ENCODE measurements around the gene PAK4. TPM values are rescaled to one million over a fixed set of nuclear protein-coding genes. Genes with fewer than 3 reads are reported as not detected.

The PAK4 gene
- total and polyA plus RNA-seq, 9 of the 15 experiments (the other 6 are each of a cell fraction or from before 2014, with no cell fraction given): 0.21 to 33.5 (median 5.8) TPM

DNA sequence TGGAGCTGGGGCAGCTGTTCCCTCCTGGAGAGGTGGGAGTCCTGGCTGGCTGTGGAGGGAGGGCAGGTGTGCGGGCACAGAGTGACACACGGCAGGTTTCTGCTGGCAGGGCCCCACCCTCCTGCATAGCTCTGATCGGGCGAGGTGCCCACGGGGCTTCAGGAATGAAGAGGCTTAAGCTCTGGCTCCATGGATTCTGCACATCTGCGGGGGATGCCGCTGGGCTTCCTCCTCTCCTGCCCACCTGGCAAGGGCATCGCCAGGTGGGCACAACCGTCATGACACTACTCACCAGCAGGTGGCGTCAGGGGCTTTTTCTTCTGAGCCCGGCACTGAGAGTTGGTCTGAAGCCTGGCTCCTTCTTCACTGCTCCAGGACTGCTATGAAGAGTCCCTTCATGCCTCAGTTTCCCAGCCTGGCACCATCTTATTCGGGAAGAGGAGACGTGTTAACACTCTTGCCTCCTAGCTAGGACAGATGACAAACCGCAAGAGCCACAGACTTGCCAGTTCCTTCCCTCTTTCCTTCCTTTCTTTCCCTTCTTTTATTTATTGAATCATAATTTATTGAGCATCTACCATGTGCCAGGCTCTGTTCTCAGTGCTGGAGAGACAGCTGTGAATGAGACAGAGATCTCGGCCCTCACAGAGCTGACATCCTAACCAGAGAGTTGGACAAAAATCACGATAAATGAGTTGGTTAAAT, 15.2 kb upstream of the PAK4 start (continued):
- TF ChIP-seq MGA (IDR thresholded peaks at IDR 0.05) (no peak), THRB (CRISPR knock-in tag; conservative IDR thresholded peaks at IDR 0.05) (0 out of 2 replicates have a peak, but pooled peaks have one; percentile 35), STAG1 (CRISPR knock-in tag; IDR thresholded peaks at IDR 0.05; ENCODE audit: borderline replicate concordance) (peak; percentile 62; the same call in 1 of the 2 replicates), NFIC (IDR thresholded peaks at IDR 0.05) (0 out of 2 replicates have a peak, but pooled peaks have one; percentile 10), CREM (IDR thresholded peaks at IDR 0.05; ENCODE audit: low read depth) (0 out of 2 replicates have a peak, but pooled peaks have one; percentile 26)
- TF ChIP-seq, protein P1, sequence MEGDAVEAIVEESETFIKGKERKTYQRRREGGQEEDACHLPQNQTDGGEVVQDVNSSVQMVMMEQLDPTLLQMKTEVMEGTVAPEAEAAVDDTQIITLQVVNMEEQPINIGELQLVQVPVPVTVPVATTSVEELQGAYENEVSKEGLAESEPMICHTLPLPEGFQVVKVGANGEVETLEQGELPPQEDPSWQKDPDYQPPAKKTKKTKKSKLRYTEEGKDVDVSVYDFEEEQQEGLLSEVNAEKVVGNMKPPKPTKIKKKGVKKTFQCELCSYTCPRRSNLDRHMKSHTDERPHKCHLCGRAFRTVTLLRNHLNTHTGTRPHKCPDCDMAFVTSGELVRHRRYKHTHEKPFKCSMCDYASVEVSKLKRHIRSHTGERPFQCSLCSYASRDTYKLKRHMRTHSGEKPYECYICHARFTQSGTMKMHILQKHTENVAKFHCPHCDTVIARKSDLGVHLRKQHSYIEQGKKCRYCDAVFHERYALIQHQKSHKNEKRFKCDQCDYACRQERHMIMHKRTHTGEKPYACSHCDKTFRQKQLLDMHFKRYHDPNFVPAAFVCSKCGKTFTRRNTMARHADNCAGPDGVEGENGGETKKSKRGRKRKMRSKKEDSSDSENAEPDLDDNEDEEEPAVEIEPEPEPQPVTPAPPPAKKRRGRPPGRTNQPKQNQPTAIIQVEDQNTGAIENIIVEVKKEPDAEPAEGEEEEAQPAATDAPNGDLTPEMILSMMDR (IDR thresholded peaks at IDR 0.05 in 2 of 3, conservative IDR thresholded peaks at IDR 0.05 in 1 of 3; ENCODE audit: insufficient read depth in 2 of 3, low read depth in 1 of 3, low read length in 3 of 3): peak; percentile 70 to 89 (median 79)
